ENCODE measurements around the gene CYP46A1. TPM values are rescaled to one million over a fixed set of nuclear protein-coding genes. Genes with fewer than 3 reads are reported as not detected.
"Not testable (repeated sequence)": the region's sequence is repeated elsewhere in the genome, so short reads cannot be mapped to it uniquely, and the experiment has no call there.

CYP46A1 gene
- polyA plus RNA-seq, 2 donors = 0.16 to 0.20 TPM

GRCh38 chr14:99757331-99758070 is 73.4 kb downstream of the CYP46A1 start:
- peaks cover 14 to 36% of the 10 kb centered on the region in 2 donors for H3K4me1 ChIP-seq (ENCODE audit: control insufficient read depth in 2 of 2, insufficient read depth in 2 of 2, low read length in 1 of 2)
- no peaks in the 10 kb centered on the region for H3K9me3 ChIP-seq (ENCODE audit: control insufficient read depth in 2 of 2, insufficient read depth in 1 of 2, low read depth in 1 of 2, low read length in 1 of 2)
- H3K4me3 ChIP-seq (ENCODE audit: low read depth in 1 of 2, low read length in 2 of 2) = no peak overlapping the region
- 58 to 66% methylated on average over 12 of the region's 12 CpGs for WGBS, 2 donors
- H3K27ac ChIP-seq (ENCODE audit: low read depth in 2 of 2, low read length in 1 of 2) = peak overlapping the region; percentile 58 to 76
- no peaks in the 10 kb centered on the region for H3K36me3 ChIP-seq (ENCODE audit: control insufficient read depth in 2 of 2, insufficient read depth in 2 of 2, low read length in 1 of 2)
- no peaks in the 10 kb centered on the region for H3K27me3 ChIP-seq (ENCODE audit: control insufficient read depth in 1 of 2, insufficient read depth in 2 of 2, low read length in 2 of 2)

GRCh38 chr14:99758121-99758821 is 74.2 kb downstream of the CYP46A1 start:
- Histone ChIP-seq H3K36me3 (ENCODE audit: control insufficient read depth in 2 of 2, insufficient read depth in 2 of 2, low read length in 1 of 2) (no peaks in the 10 kb centered on the region), H3K27me3 (ENCODE audit: control insufficient read depth in 1 of 2, insufficient read depth in 2 of 2, low read length in 2 of 2) (no peaks in the 10 kb centered on the region), H3K4me3 (ENCODE audit: low read depth in 1 of 2, low read length in 2 of 2) (no peak overlapping the region), H3K9me3 (ENCODE audit: control insufficient read depth in 2 of 2, insufficient read depth in 1 of 2, low read depth in 1 of 2, low read length in 1 of 2) (no peaks in the 10 kb centered on the region), H3K4me1 (ENCODE audit: control insufficient read depth in 2 of 2, insufficient read depth in 2 of 2, low read length in 1 of 2) (peaks cover 14 to 32% of the 10 kb centered on the region in 2 donors), H3K27ac (ENCODE audit: low read depth in 2 of 2, low read length in 1 of 2) (peak overlapping the region; percentile 53 to 76)
- 50% methylated on average over 11 of the region's 11 CpGs for WGBS, 2 donors

- Histone ChIP-seq H3K4me3 (ENCODE audit: low read depth in 1 of 2, low read length in 2 of 2) (no peak overlapping the region), H3K27ac (ENCODE audit: low read depth in 2 of 2, low read length in 1 of 2) (peak overlapping the region in 1 of 2 donors; percentile 34), H3K27me3 (ENCODE audit: control insufficient read depth in 1 of 2, insufficient read depth in 2 of 2, low read length in 2 of 2) (no peaks in the 10 kb centered on the region), H3K4me1 (ENCODE audit: control insufficient read depth in 2 of 2, insufficient read depth in 2 of 2, low read length in 1 of 2) (peaks cover 14 to 28% of the 10 kb centered on the region in 2 donors), H3K36me3 (ENCODE audit: control insufficient read depth in 2 of 2, insufficient read depth in 2 of 2, low read length in 1 of 2) (no peaks in the 10 kb centered on the region), H3K9me3 (ENCODE audit: control insufficient read depth in 2 of 2, insufficient read depth in 1 of 2, low read depth in 1 of 2, low read length in 1 of 2) (no peaks in the 10 kb centered on the region)
- WGBS, 2 donors = 75 to 80% methylated on average over 7 of the region's 7 CpGs
Observed at GRCh38 chr14:99758872-99759545, 74.9 kb downstream of the CYP46A1 start.

GRCh38 chr14:99759546-99759925 is 75.4 kb downstream of the CYP46A1 start:
- H3K4me3 ChIP-seq (ENCODE audit: low read depth in 1 of 2, low read length in 2 of 2) = no peak overlapping the region
- H3K9me3 ChIP-seq (ENCODE audit: control insufficient read depth in 2 of 2, insufficient read depth in 1 of 2, low read depth in 1 of 2, low read length in 1 of 2) = no peaks in the 10 kb centered on the region
- peaks cover 10 to 27% of the 10 kb centered on the region in 2 donors for H3K4me1 ChIP-seq (ENCODE audit: control insufficient read depth in 2 of 2, insufficient read depth in 2 of 2, low read length in 1 of 2)
- 73% methylated on average over 9 of the region's 9 CpGs for WGBS, 2 donors
- H3K27me3 ChIP-seq (ENCODE audit: control insufficient read depth in 1 of 2, insufficient read depth in 2 of 2, low read length in 2 of 2) = no peaks in the 10 kb centered on the region
- H3K36me3 ChIP-seq (ENCODE audit: control insufficient read depth in 2 of 2, insufficient read depth in 2 of 2, low read length in 1 of 2) = no peaks in the 10 kb centered on the region
- peak overlapping the region; percentile 17 to 34 for H3K27ac ChIP-seq (ENCODE audit: low read depth in 2 of 2, low read length in 1 of 2)

- H3K27me3 ChIP-seq (ENCODE audit: control insufficient read depth in 1 of 2, insufficient read depth in 2 of 2, low read length in 2 of 2) = no peaks in the 10 kb centered on the region
- peak overlapping the region in 1 of 2 donors; percentile 36 for H3K27ac ChIP-seq (ENCODE audit: low read depth in 2 of 2, low read length in 1 of 2)
- H3K9me3 ChIP-seq (ENCODE audit: control insufficient read depth in 2 of 2, insufficient read depth in 1 of 2, low read depth in 1 of 2, low read length in 1 of 2) = no peaks in the 10 kb centered on the region
- H3K4me1 ChIP-seq (ENCODE audit: control insufficient read depth in 2 of 2, insufficient read depth in 2 of 2, low read length in 1 of 2) = peaks cover 5 to 21% of the 10 kb centered on the region in 2 donors
- H3K36me3 ChIP-seq (ENCODE audit: control insufficient read depth in 2 of 2, insufficient read depth in 2 of 2, low read length in 1 of 2) = no peaks in the 10 kb centered on the region
- WGBS, 2 donors = 83 to 84% methylated on average over 5 of the region's 5 CpGs
- no peak overlapping the region for H3K4me3 ChIP-seq (ENCODE audit: low read depth in 1 of 2, low read length in 2 of 2)
Observed at GRCh38 chr14:99760817-99761216, 76.7 kb downstream of the CYP46A1 start.

- H3K9me3 ChIP-seq (ENCODE audit: control insufficient read depth in 2 of 2, insufficient read depth in 1 of 2, low read depth in 1 of 2, low read length in 1 of 2); H3K36me3 ChIP-seq (ENCODE audit: control insufficient read depth in 2 of 2, insufficient read depth in 2 of 2, low read length in 1 of 2); H3K4me3 ChIP-seq (ENCODE audit: low read depth in 1 of 2, low read length in 2 of 2); H3K27ac ChIP-seq (ENCODE audit: low read depth in 2 of 2, low read length in 1 of 2); H3K27me3 ChIP-seq (ENCODE audit: control insufficient read depth in 1 of 2, insufficient read depth in 2 of 2, low read length in 2 of 2): not testable (repeated sequence)
- H3K4me1 ChIP-seq (ENCODE audit: control insufficient read depth in 2 of 2, insufficient read depth in 2 of 2, low read length in 1 of 2) = peaks cover 3 to 11% of the 10 kb centered on the region in 2 donors
- 85 to 87% methylated on average over 4 of the region's 4 CpGs for WGBS, 2 donors
Observed at GRCh38 chr14:99762911-99763310, 78.8 kb downstream of the CYP46A1 start.

GRCh38 chr14:99763527-99764221 is 79.6 kb downstream of the CYP46A1 start:
- no peaks in the 10 kb centered on the region for H3K36me3 ChIP-seq (ENCODE audit: control insufficient read depth in 2 of 2, insufficient read depth in 2 of 2, low read length in 1 of 2)
- 83 to 84% methylated on average over 13 of the region's 13 CpGs for WGBS, 2 donors
- no peaks in the 10 kb centered on the region for H3K9me3 ChIP-seq (ENCODE audit: control insufficient read depth in 2 of 2, insufficient read depth in 1 of 2, low read depth in 1 of 2, low read length in 1 of 2)
- peaks cover 2 to 6% of the 10 kb centered on the region in 2 donors for H3K4me1 ChIP-seq (ENCODE audit: control insufficient read depth in 2 of 2, insufficient read depth in 2 of 2, low read length in 1 of 2)
- H3K27me3 ChIP-seq (ENCODE audit: control insufficient read depth in 1 of 2, insufficient read depth in 2 of 2, low read length in 2 of 2) = no peaks in the 10 kb centered on the region
- no peak overlapping the region for H3K4me3 ChIP-seq (ENCODE audit: low read depth in 1 of 2, low read length in 2 of 2)
- H3K27ac ChIP-seq (ENCODE audit: low read depth in 2 of 2, low read length in 1 of 2) = no peak overlapping the region

- Histone ChIP-seq H3K36me3 (ENCODE audit: control insufficient read depth in 2 of 2, insufficient read depth in 2 of 2, low read length in 1 of 2) (no peaks in the 10 kb centered on the region), H3K4me1 (ENCODE audit: control insufficient read depth in 2 of 2, insufficient read depth in 2 of 2, low read length in 1 of 2) (peaks cover 0 to 3% of the 10 kb centered on the region in 2 donors), H3K27me3 (ENCODE audit: control insufficient read depth in 1 of 2, insufficient read depth in 2 of 2, low read length in 2 of 2) (no peaks in the 10 kb centered on the region), H3K9me3 (ENCODE audit: control insufficient read depth in 2 of 2, insufficient read depth in 1 of 2, low read depth in 1 of 2, low read length in 1 of 2) (no peaks in the 10 kb centered on the region), H3K4me3 (ENCODE audit: low read depth in 1 of 2, low read length in 2 of 2) (no peak overlapping the region), H3K27ac (ENCODE audit: low read depth in 2 of 2, low read length in 1 of 2) (no peak overlapping the region)
- 75 to 86% methylated on average over 11 of the region's 11 CpGs for WGBS, 2 donors
Observed at GRCh38 chr14:99764222-99764706, 80.2 kb downstream of the CYP46A1 start.

- peak overlapping the region in 1 of 2 donors; percentile 63 for H3K27ac ChIP-seq (ENCODE audit: low read depth in 2 of 2, low read length in 1 of 2)
- 76 to 80% methylated on average over 6 of the region's 6 CpGs for WGBS, 2 donors
- H3K9me3 ChIP-seq (ENCODE audit: control insufficient read depth in 2 of 2, insufficient read depth in 1 of 2, low read depth in 1 of 2, low read length in 1 of 2) = no peaks in the 10 kb centered on the region
Observed at GRCh38 chr14:99768381-99768780, 84.3 kb downstream of the CYP46A1 start.

More at GRCh38 chr14:99768381-99768780, 84.3 kb downstream of the CYP46A1 start:
- no peaks in the 10 kb centered on the region for H3K27me3 ChIP-seq (ENCODE audit: control insufficient read depth in 1 of 2, insufficient read depth in 2 of 2, low read length in 2 of 2)
- no peaks in the 10 kb centered on the region for H3K4me1 ChIP-seq (ENCODE audit: control insufficient read depth in 2 of 2, insufficient read depth in 2 of 2, low read length in 1 of 2)
- H3K36me3 ChIP-seq (ENCODE audit: control insufficient read depth in 2 of 2, insufficient read depth in 2 of 2, low read length in 1 of 2) = no peaks in the 10 kb centered on the region
- no peak overlapping the region for H3K4me3 ChIP-seq (ENCODE audit: low read depth in 1 of 2, low read length in 2 of 2)

Data from esophagus (tissue), 2 donors.